NCI-H2227 treated with DMSO at 0.1 percent for 48 hours (cell line): Measurements from ENCODE around the gene PTH2.
"Not testable (repeated sequence)": the region's sequence is repeated elsewhere in the genome, so short reads cannot be mapped to it uniquely, and the experiment has no call there.

Experiments
- DNase-seq: peaks from one replicate; lab custom pipeline; 2025; lab: John Stamatoyannopoulos, UW

Gene PTH2

GRCh38 chr19:49447485-49448431 is 24.5 kb upstream of the PTH2 start:
- DNase-seq, result no peak

- no peak for DNase-seq
Measured at GRCh38 chr19:49445997-49446396, 22.8 kb upstream of the PTH2 start.

GRCh38 chr19:49444100-49444700 is 21.0 kb upstream of the PTH2 start:
- not testable (repeated sequence) for DNase-seq

- peak; percentile 83 for DNase-seq
Measured at GRCh38 chr19:49443366-49444099, 20.3 kb upstream of the PTH2 start.

- DNase-seq, result peak; percentile 48
Measured at GRCh38 chr19:49442771-49443365, 19.6 kb upstream of the PTH2 start.

GRCh38 chr19:49442354-49442753 is 19.1 kb upstream of the PTH2 start:
- no peak for DNase-seq

GRCh38 chr19:49441960-49442350 is 18.7 kb upstream of the PTH2 start:
- no peak for DNase-seq

GRCh38 chr19:49441210-49441959 is 18.1 kb upstream of the PTH2 start, which contains the start of gene SLC17A7:
SLC17A7 (minus strand) TSS chr19:49441527; CDS start chr19:49441379, 148 bp downstream.
- DNase-seq, result peak; percentile 20

- no peak for DNase-seq
Measured at GRCh38 chr19:49440439-49441209, 17.4 kb upstream of the PTH2 start.

GRCh38 chr19:49439836-49440235 is 16.6 kb upstream of the PTH2 start:
- DNase-seq, result no peak

- DNase-seq, result no peak
Measured at GRCh38 chr19:49438261-49438660, 15.0 kb upstream of the PTH2 start.

GRCh38 chr19:49437231-49437630 is 14.0 kb upstream of the PTH2 start:
- no peak for DNase-seq

- DNase-seq, result no peak
Measured at GRCh38 chr19:49436381-49437017, 13.3 kb upstream of the PTH2 start.

- no peak for DNase-seq
Measured at GRCh38 chr19:49435670-49436069, 12.4 kb upstream of the PTH2 start.

- no peak for DNase-seq
Measured at GRCh38 chr19:49434907-49435583, 11.8 kb upstream of the PTH2 start.

GRCh38 chr19:49433240-49433901 is 10.1 kb upstream of the PTH2 start:
- no peak for DNase-seq

GRCh38 chr19:49432141-49433073 is 9.2 kb upstream of the PTH2 start:
- no peak for DNase-seq

GRCh38 chr19:49431330-49431749 is 8.1 kb upstream of the PTH2 start:
- no peak for DNase-seq
